NCI-H146 (cell line): ENCODE measurements around the gene FAM216A.
"Not testable (repeated sequence)": the region's sequence is repeated elsewhere in the genome, so short reads cannot be mapped to it uniquely, and the experiment has no call there.

ENCODE experiments used
- DNase-seq: peaks from one replicate; lab custom pipeline; 2025; lab: John Stamatoyannopoulos, UW

Gene FAM216A, protein sequence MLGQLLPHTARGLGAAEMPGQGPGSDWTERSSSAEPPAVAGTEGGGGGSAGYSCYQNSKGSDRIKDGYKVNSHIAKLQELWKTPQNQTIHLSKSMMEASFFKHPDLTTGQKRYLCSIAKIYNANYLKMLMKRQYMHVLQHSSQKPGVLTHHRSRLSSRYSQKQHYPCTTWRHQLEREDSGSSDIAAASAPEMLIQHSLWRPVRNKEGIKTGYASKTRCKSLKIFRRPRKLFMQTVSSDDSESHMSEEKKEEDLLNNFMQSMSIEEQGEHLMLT

GRCh38 chr12:110468214-110469048, at the start of gene FAM216A, which contains the start of gene GPN3:
Gene FAM216A (plus strand): TSS chr12:110468845. CDS start chr12:110468876, 31 bp downstream.
Gene GPN3 (minus strand): TSS chr12:110468257. CDS start chr12:110468203, 54 bp downstream.
- peak; percentile 99 for DNase-seq

DNA sequence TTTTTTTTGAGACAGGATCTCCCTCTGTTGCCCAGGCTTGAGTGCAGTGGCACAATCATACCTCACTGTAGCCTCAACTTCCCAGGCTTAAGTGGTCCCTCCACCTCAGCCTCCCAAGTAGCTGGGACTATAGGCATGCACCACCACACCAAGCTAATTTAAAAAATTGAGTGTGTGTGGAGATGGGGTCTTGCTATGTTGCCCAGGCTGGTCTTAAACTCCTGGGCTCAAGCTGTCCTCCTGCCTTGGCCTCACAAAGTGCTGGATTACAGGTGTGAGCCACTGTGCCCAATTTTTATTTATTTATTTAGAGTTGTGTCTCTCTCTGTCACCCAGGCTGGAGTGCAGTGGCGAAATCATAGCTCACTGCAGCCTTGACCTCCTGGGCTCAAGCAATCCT, 48.0 kb upstream of the FAM216A start:
- DNase-seq: not testable (repeated sequence)

DNA sequence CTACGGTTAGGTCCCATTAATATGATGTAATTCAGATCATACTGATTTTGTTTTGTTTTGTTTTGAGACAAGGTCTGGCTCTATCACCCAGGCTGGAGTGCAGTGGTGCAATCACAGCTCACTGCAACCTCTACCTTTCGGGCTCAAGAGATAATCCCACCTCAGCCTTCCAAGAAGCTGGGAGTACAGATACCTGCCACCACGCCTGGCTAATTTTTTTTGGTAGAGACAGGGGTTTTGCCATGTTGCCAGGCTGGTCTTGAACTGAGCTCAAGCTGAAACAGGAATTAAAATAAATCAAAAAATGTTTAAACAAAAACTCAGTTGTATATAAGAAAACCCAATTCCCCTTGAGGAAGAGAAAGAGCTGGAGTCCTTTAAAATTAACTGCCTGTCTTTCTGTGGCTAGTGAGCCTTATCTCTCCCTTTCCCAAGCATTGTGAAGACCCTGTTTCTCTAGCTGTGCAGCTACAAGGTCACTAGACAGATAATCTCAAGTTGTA, 47.4 kb upstream of the FAM216A start:
- DNase-seq: no peak

GRCh38 chr12:110421701-110422100, 46.9 kb upstream of the FAM216A start:
- no peak for DNase-seq

DNA sequence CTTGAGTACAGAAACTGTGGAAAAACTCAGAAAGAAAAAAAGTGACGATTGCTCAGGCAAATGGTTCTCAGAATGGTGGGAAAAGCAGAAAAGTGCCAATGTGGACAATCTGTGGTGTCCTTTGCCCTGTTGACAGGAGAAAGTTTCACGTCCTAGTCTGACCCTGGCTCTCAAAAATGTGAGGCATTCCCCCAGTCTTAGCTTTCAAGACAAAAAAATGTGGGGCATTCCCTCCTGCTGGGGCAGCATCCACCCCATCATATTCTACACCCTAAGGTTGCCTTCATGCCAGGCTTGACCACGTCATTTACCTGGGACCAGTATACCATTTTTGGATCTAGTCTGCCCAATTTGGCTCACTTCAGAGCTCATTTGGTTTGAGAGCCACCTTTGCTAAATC, 44.4 kb upstream of the FAM216A start:
- DNase-seq: no peak

- DNase-seq: no peak
Observed at GRCh38 chr12:110426406-110426805, 42.2 kb upstream of the FAM216A start.

DNA sequence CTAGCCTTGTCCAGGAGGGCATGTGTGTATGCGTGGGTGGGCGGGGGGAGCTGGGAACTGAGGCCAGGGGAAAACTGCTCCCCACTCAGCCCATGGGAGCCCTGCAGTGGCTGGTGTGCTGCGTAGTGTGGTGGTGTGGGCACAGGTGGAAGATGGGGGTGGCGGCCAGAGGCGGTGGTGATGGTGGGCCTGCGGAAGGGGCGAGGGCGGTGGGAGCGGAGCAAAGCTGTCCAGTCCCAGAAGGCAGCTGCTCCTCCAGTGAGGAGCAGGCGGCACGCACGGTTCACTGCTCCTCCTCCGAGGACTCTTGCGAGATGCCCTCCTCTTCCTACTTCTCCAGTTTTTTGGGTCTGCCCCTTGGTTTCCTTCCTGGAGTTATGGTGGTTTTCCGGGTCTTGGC, 39.0 kb upstream of the FAM216A start:
- DNase-seq: not testable (repeated sequence)

- DNase-seq: no peak
Observed at GRCh38 chr12:110431957-110432587, 36.6 kb upstream of the FAM216A start.

DNA sequence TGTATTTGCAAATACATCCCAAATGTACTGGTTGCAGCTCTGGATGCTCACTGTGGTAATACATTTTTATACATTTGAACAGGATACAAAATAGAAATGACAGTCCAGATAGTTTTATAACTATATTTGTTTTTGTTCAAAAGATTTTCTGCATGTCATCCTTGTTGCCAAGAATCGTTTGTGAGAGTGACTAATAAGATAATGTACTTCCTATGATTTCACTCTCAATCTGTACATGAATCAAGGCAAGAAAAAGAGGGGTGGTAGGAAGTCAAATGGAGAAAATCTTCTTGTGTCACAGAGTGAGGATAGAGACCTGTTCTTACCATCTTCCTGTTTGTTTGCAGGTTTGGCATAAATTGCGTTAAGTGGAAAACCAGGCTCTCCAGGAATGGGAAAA, 32.4 kb upstream of the FAM216A start:
- no peak for DNase-seq

DNA sequence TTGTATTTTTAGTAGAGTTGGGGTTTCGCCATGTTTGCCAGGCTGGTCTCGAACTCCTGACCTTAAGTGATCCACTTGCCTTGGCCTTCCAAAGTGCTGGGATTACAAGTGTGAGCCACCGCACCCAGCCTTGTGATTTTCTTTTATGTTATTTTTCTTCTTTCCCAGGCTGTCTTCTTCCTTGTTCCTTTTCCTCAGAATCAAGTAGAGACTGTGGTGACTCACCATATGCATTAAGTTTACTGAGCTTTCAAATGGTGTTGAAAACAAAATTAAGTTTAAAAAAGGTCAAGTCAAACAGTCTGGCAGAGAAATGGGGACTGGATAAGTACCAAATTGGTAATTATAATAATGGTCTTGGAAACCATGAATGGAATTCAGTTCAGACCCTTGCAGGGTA, 24.2 kb upstream of the FAM216A start:
- no peak for DNase-seq

- peak; percentile 97 for DNase-seq
Observed at GRCh38 chr12:110449799-110450497, 18.7 kb upstream of the FAM216A start, which contains the start of gene ARPC3. Gene ARPC3 (minus strand): TSS chr12:110450337. CDS start chr12:110450260, 77 bp downstream.

DNA sequence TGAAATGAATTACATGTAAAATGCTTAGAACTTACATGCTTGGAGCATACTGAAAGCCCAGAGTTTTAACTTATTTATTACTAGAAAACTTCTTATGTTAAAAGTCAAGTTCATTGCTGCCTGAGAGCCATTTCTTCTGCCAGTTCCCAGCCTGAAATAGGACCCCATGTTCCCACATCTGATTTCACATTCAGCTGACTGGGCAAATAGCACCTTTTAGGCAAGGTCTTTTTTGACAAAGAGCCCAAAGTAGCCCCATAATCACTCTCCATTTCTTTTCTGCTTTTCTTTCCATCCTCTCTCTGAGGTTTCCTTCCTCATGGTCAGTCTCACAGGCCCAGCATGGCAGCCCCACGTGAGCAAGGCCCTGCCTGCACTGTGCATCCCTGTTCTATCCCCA, 17.4 kb upstream of the FAM216A start:
- no peak for DNase-seq

DNA sequence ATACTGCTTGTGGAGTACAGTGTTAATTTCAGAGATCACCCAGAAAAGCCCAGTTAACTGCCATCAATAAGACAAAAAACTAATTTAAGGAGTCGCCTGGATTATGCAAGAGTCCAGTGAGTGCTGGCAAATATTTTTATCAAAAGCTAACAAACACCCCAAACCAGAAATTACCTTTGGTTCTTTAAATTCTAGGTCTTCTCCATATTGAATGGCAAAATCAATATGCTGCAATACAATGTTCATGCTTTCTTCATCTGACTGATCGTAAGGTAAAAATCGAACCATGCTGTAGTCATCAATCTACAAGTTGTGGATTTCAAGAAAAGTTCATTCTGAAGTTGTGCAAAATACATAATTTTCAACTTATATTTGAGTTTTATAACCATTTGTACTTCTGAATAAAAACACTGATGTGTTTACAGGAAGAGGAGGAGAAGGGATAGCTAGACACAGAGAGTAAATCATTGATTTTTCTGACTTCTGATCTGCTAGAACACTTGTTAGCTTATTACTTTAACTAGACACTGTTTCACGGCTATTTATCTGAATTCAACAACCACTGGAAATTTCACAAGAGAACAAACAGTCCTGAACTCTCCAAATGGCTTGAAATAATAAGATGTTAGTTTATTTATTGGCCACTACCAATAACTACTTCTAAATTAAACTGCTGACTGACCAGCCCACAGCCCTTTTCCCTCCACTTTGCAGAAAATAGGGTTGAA, 14.9 kb upstream of the FAM216A start:
- no peak for DNase-seq

- DNase-seq: no peak
Observed at GRCh38 chr12:110458756-110459155, 9.9 kb upstream of the FAM216A start.

DNA sequence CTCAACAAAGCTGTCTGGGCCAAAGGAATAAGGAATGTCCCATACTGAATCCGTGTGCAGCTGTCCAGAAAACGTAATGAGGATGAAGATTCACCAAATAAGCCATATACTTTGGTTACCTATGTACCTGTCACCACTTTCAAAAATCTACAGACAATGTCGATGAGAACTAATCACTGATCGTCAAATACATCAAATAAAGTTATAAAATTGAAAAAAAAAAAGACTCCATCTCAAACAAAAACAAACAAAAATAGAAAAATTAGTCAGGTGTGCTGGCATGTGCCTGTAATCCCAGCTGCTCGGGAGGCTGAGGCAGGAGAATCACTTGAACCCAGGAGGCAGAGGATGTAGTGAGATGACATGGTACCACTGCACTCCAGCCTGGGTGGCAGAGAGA, 7.5 kb upstream of the FAM216A start:
- not testable (repeated sequence) for DNase-seq

DNA sequence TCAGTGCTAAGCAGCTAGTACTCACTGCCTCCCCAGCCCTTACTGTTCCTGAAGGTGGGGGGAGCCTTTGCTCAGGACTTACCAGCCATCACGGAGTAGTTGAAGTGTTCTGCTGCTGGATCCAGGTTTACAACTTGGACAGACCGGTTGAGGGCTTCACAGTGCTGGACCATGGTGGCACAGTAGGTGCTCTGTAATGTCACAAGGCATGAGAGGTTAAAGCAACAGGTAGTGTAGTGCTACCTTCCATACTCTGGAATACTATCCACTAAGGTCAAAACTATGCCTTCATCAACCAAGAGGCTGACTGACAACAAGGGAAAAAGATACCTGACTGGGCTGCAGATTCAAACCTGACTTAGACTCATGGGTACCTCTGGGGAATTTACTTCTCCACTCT, 3.6 kb upstream of the FAM216A start:
- DNase-seq: no peak

DNA sequence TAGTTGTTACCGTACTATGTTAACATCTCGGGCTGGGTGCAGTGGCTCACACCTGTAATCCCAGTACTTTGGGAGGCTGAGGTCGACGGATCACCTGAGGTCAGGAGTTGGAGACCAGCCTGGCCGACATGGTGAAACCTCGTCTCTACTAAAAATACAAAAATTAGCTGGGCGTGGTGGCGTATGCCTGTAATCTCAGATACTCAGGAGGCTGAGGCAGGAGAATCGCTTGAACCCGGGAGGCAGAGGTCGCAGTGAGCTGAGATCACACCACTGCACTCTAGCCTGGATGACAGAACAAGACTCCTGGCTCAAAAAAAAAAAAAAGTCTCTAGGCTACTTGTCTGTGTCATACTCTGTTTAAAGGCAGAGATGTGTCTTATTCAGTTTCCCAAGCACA, 2.9 kb upstream of the FAM216A start:
- not testable (repeated sequence) for DNase-seq

DNA sequence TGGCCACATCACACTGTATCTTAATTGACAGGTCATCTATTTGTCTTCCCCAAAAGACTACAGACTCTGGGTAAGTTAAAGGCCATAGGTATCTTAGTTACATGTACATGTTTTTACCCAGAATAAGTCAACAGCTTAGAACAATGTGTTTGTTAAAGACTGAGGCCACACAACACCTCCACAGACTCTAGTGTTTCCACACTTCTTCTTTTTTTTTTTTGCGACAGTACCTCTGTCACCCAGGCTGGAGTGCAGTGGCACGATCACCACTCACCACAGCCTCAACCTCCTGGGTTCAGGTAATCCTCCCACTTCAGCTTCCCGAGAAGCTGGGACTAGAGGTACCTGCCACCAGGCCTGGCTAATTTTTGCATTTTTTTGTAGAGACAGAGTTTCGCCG, 1.9 kb upstream of the FAM216A start:
- DNase-seq: no peak

DNA sequence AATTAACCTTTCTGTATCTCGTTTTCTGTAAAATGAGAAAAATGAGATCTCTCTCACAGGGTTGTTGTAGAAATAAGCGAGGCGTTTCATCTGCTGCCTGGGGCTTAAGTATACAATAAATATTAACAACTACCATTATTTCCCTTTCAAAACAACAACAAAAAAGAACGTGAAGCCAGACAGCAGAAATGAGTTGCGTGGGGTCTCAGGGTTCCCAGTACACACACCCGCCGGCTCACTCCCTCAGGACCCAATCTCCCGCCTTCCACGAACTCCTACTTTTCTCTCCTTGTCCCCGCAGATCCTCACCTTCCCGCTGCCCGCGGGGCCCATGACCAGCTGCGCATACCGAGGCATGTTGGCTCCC, 815 bp upstream of the FAM216A start:
- no peak for DNase-seq

DNA sequence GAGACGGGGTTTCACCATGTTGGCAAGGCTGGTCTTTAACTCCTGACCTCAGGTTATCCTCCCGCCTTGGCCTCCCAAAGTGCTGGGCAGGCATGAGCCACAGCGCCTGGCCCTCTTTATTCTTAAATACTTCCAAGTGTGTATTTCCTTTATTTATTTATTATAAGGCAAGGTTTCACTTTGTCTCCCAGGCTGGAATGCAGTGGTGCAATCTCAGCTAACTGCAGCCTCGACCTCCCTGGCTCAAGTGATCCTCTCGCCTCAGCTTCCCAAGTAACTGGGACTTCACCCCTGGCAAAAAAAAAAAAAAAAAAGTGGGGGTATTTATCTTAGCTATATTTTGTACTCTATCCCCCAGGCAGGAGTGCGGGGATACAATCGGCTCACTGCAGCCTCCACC, 6.8 kb downstream of the FAM216A start:
- DNase-seq: no peak

DNA sequence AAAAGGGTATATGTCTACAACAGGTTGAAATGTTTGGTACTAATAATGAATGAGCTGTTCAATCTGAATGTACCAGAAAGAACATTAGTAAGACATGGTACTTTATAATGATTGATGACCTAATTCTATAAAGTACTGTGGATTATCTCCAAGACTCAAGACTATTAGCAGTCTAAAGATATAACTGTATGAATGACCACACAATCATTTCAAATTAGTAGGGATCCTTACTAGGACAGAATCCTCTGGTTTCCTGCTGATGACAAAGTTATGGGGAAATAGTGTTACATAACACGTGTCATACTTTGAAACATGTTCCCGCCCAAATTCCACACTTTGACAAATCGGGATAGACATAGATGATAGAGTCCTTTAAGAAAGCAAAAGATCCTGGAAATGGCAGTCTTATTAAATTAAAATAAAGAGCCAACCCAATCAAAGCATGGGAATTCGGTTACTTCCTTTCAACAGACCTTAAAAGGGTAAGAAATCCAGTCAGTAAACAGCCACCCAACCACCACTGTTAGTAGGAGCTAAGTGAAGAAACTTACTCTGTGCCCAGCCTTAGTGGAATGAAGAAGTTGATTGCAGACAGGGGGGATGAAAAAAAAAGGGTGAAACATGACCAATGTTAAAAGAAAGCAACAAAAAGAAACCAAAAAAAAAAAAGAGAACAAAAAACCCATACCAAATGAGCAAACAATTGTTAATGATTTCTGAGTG, 30.5 kb downstream of the FAM216A start:
- no peak for DNase-seq
